Tibial nerve (tissue), 4 donors: ENCODE data around the gene KLHL26.

Experiments
- CTCF ChIP-seq, 5 experiments: fragments of 200-600 bp in 3 of 5; fragments of 450-650 bp in 2 of 5; sonication (generic) in 3 of 5; IDR thresholded peaks; one replicate each; pipeline ENCODE4 v1.5.1; 2016 to 2019; ENCODE audit warnings: antibody characterized with exemption in 5 of 5, mild to moderate bottlenecking in 3 of 5, moderate library complexity in 2 of 5
- EP300 ChIP-seq, 2 donors: sonication (generic); formaldehyde crosslinking; IDR thresholded peaks; one replicate each; pipeline ENCODE4 v1.6.1; 2017; ENCODE audit warnings: antibody characterized with exemption in 2 of 2, mild to moderate bottlenecking in 1 of 2
- POLR2A ChIP-seq, 2 donors: fragments of 450-650 bp; IDR thresholded peaks; one replicate each; pipeline ENCODE4 v1.6.1; 2017; ENCODE audit warnings: antibody characterized with exemption in 2 of 2, mild to moderate bottlenecking in 2 of 2, moderate library complexity in 2 of 2

GRCh38 chr19:18610556-18611326 is 26.1 kb upstream of the KLHL26 start:
- TF ChIP-seq CTCF (IDR thresholded peaks at IDR 0.05) (no peak), POLR2A (IDR thresholded peaks at IDR 0.05) (no peak), EP300 (IDR thresholded peaks at IDR 0.05) (no peak)
